HG03460 (cell line): ENCODE results near the gene ELOVL6.

Experiments
- ATAC-seq: cut with Tn5 transposase; IDR thresholded peaks from one replicate; pipeline ENCODE4 v1.9.1; 2021; ENCODE audit not compliant: unreplicated experiment

The ELOVL6 gene

DNA sequence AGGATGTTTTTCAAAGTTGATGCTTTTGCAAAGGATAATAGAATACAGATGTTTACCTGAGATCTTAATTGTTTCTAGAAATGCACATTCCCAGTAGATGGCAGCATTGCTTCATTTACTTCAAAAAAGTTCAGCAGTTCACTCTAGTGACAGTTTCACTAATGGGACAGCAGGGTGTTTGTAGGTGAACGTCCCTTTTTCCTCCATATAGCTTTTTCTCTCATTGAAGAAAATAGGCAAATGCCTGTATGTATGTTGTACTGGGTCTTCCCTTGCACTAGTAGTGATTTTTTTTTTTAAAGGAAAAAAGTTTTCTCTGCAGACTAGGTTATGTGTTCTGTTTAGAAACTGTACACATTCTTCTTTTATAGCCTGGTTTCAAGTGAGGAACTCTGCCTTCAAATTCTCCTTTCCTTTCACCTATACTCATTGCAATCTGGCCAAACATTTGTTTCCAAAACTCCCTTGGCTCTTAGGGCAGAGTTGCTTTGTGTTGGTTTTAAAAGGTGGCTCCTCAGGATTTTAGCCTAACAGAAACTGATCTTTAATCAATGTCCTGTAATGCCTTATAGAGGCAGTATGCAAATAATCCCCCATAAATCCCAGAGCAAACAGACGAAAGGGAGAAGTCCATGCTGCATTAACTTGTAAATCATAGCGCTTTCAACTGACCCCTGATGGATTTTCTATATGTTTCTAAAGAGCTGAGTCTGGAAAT lies 199.4 kb downstream of the ELOVL6 start:
- ATAC-seq, result no peak

DNA sequence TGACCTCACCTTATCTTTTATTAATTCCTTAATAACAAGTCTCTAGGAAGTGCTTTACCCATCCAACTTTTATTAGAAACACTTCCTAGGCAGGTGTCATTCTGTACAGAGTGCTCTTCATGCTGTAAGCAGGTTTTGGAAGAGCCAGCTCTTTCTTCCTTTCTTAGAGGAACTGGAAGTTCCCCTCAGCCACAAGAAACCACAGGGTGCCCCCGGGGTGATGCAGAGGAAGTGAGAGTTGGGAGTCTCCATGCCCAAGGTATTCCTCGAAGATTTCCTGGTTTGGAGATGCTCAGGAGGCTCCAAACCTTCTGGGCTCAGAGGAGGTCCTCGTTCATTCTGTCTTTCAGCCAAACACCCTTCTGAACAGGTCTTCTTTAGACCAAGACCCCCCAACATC lies 201.9 kb downstream of the ELOVL6 start:
- ATAC-seq, result no peak
